Fibroblast of the aortic adventitia (primary cell): ENCODE results near the gene PSAT1. TPM values are rescaled to one million over a fixed set of nuclear protein-coding genes. Genes with fewer than 3 reads are reported as not detected.

ENCODE experiments used
- DNase-seq: peaks from one replicate; pipeline ENCODE4 v3.0.0-alpha.2; 2010; ENCODE audit warnings: low read depth
- H3K4me3 ChIP-seq: 2 replicates; pipeline ENCODE4 v1.5.1; 2011; ENCODE audit warnings: low read depth, mild to moderate bottlenecking, control low read depth, low read length, moderate library complexity
- total RNA-seq: library from RNA; depleted of rRNA; stranded (reverse); fragments of >200 nt; gene quantifications from 2 replicates; pipeline ENCODE4 v1.2.3, GENCODE V29; 2012; ENCODE audit warnings: low replicate concordance
- TF ChIP-seq, protein P1 (sequence below): IDR thresholded peaks from 2 replicates; pipeline ENCODE4 v1.5.1; 2011; ENCODE audit warnings: mild to moderate bottlenecking, low read length, control low read depth, inconsistent platforms; ENCODE audit not compliant: insufficient read depth

Gene PSAT1
- total RNA-seq, 1 donor: 308 TPM

DNA sequence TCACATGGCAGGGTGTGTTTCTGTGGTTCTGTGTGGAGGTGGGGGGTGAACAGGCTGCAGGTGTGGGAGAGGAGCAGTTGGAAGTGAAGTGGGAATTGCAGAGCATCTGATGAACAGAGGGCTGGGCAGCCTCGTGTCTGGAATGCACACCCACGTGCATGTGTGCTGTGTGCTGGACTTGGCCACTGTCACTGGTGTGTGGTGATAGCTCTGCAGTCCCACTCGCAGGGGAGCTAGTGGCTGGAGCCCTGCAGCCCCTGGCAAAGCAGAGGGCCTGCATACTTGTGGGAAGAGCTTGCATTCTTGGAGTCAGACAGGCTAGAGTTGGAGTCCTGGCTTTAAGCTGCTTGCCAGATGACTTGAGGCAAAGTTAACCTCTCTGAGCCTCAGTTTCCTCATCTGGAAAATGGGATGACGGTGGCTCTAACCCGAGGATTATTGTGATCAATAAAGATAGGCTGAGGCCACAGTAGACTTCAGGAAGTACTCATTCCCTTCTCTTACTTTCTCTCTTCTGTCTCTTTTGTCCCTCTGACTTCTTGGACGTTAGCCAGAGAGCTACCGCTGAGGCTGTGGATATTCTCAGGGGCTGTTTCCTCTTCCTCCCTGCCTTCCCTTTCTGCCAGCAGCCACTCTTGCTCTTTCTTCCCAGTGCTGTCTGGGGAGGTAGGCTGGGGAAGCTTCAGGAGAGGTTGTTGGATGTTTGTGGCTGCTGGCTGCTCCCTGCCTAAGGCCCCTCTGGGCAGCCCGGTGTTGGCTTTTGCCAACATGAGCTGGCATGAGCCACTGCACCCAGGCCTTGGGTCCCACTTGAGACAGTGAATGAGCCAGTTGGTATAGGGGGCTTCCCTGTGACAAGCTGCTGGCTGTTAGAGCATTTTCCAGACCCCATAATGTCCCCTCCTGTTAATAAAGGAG lies 18.3 kb downstream of the PSAT1 start:
- TF ChIP-seq, protein P1, sequence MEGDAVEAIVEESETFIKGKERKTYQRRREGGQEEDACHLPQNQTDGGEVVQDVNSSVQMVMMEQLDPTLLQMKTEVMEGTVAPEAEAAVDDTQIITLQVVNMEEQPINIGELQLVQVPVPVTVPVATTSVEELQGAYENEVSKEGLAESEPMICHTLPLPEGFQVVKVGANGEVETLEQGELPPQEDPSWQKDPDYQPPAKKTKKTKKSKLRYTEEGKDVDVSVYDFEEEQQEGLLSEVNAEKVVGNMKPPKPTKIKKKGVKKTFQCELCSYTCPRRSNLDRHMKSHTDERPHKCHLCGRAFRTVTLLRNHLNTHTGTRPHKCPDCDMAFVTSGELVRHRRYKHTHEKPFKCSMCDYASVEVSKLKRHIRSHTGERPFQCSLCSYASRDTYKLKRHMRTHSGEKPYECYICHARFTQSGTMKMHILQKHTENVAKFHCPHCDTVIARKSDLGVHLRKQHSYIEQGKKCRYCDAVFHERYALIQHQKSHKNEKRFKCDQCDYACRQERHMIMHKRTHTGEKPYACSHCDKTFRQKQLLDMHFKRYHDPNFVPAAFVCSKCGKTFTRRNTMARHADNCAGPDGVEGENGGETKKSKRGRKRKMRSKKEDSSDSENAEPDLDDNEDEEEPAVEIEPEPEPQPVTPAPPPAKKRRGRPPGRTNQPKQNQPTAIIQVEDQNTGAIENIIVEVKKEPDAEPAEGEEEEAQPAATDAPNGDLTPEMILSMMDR: no peak
- DNase-seq: peak; percentile 39
- H3K4me3 ChIP-seq: no peak overlapping the region

DNA sequence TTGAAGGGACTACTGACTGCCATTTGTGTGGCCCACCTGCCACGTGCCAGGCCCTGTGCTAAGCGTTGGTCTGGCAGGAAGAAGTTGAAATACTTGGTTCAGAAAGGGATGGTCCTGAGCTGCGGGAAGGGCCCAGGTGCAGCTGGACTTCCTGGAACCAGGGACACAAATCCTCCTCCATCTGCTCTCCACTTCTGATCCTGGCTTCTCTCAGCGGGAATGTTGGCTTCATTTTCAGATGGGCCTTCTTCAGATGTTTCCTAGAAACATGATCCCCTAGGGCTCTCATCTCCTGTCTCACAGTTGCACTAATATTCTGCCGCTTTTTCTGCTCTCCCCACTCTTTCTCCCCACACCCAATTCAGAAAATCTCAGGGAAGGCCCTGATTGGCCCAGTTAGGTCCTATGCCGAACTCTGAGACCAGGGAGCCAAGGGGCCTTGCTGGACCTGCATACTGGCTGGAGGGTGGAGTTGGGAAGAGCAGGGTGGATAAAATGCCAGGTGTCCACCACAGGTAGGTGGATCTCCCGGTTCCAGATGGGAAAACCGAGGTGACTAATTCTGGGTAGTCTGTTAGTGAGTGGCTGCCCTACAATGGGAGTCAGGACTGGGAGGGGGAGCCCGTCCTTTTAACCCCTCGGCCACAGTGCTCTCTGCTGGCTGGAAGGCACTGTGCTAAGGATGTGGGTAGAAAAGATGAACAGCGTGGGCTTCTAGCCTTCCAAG lies 19.4 kb downstream of the PSAT1 start:
- TF ChIP-seq, protein P1: no peak

DNA sequence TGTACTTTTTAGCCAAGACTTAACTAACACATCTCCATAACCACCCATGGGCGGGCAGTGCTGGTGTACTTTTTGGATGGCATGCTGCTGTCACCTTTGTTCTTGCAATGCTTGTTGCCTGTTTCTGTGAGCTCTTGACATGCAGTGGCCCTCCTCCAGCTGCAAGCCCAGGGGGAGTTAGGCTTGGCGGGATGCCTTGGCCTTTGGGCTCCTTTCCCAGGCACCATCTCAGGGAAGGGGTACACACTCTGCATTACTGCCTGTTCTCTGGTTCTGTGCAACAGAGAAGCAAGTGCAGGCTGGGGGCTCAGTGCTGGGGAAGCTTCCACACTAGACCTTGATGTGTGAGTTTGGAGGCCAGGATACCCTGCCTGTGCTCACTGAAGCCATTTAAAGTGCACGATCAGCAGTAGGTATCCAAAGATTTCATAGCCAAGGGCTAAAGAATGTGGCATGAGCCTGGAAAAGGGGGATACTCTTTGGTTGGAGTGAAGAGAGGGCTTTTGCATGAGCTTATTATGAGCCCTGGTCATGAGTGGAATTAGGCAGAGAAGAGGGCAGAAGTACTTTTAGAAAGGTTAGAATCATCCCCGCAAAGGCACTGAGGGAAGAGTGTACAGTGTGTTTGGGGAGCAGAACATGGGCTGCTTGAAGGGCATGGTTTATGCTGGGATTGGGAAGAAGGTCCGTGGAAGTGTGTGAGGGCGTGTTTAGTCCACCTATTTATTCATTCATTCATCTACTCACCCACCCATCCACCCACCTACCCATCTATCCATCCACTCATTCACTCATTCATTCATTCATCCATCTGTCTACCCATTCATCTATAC lies 22.5 kb downstream of the PSAT1 start:
- H3K4me3 ChIP-seq: no peak overlapping the region
- DNase-seq: no peak
- TF ChIP-seq, protein P1: no peak

More for the DNA sequence above, 19.4 kb downstream of the PSAT1 start:
- no peak for DNase-seq
- H3K4me3 ChIP-seq: no peak overlapping the region

DNA sequence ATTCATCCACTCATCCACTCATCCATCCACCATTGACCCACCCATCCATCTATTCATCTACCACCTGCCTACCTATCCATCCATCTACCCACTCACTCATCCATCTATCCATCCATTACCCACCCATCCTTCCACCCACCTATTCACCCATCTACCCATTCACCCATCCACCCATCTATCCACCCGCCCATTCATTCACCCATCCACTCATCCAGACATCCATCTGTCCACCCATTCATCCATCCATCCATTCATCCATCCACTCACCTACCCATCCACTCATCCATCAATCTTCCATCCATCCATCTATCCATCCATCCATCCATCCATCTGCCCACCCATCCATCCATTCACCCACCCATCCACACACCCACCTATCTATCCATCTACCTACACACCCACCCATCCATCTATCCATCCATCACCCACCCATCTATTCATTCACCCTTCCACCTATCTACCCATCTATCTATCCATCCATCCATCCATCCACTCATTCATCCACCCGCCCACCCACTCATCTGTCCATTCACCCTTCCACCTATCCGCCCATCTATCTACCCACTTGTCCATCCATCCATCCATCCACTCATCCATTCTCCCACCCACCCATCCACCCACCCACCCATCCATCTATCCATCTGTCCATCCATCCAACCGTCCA lies 23.2 kb downstream of the PSAT1 start:
- DNase-seq: no peak
- TF ChIP-seq, protein P1: no peak
- H3K4me3 ChIP-seq: no peak overlapping the region

DNA sequence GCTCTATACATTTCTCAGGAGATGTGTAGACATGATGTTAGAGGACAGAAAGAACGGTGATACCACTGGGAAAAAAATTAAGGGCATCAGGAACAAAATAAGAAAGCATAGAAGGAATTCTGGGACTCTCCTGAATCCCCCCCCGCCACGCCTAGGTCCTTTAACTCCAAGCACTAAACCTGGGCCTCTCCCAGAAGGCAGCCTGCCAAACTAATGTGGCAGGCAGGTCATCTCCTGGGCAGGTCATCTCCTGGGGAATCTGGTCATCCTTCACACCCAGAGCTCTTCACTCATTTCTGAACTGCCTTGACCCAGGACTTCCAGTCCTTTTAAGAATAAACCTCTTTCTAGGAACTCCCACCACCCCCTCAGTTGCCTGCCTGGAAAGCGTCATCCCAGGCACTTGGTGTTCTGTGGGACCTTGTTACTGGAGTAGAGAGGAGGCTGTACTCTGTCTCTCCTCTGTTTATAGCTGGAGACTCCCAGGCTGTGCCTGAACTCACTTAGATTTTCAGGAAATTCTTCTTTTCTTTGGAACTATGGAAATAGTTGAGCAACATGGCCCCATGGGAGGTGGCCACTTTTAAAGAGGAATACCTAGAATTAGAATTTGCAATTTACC lies 24.1 kb downstream of the PSAT1 start:
- no peak for DNase-seq
- TF ChIP-seq, protein P1: no peak
- no peak overlapping the region for H3K4me3 ChIP-seq
